GM21367 (cell line): ENCODE data around the gene SLC5A5.

Experiments
- ATAC-seq: cut with Tn5 transposase; IDR thresholded peaks from one replicate; pipeline ENCODE4 v1.9.1; 2021; ENCODE audit not compliant: unreplicated experiment

The SLC5A5 gene

DNA sequence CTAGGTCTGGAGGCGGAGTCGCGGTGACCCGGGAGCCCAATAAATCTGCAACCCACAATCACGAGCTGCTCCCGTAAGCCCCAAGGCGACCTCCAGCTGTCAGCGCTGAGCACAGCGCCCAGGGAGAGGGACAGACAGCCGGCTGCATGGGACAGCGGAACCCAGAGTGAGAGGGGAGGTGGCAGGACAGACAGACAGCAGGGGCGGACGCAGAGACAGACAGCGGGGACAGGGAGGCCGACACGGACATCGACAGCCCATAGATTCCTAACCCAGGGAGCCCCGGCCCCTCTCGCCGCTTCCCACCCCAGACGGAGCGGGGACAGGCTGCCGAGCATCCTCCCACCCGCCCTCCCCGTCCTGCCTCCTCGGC, at the start of gene SLC5A5:
Gene SLC5A5, plus strand, starts transcription at position 68 of the 373 bp plus-strand sequence. CDS start 375 bp downstream, outside the sequence.
- ATAC-seq: no peak

DNA sequence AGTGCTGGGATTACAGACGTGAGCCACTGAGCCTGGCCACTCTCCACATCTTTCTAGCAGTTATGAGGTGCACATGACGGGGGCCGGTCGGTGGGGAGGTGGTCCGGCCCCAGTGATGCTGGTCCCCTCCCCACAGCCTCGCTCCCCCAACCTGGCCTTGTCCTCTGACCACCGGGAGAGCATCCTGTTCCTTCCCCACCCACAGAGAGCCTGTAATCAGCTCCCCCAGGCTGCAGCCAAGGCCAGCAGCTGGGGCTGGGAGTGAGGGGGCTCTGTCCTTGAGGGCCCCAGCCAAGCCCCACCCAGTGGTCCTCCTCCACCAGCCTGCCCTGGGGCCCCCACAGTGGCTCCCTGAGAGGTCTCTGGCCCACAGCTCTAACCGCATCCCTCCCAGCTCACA, 47.4 kb upstream of the SLC5A5 start:
- ATAC-seq: no peak

DNA sequence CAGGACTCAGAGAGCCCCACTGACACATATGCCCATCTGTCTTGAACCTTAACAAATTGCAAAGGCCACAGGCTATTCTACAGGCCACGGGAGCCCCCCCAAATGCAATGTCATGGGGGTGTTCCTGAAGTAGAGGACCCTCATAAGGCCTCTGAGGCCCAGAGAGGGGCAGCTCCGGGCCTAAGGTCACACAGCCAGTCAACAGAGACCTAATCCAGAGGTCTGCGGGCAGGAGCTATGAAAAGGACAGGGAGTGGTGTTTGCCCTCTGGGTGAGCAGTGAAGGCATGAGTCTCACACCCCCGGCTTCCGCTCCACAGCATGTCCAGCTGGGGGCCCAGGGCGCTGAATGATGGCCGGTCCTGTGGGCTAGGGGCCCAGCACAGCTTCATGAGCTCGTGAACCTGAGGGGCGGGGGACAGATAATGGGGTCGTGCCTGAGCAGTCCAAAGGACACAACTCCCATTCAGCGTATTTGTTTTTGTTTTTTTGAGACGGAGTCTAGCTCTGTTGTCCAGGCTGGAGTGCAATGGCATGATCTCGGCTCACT, 45.2 kb upstream of the SLC5A5 start:
- no peak for ATAC-seq

DNA sequence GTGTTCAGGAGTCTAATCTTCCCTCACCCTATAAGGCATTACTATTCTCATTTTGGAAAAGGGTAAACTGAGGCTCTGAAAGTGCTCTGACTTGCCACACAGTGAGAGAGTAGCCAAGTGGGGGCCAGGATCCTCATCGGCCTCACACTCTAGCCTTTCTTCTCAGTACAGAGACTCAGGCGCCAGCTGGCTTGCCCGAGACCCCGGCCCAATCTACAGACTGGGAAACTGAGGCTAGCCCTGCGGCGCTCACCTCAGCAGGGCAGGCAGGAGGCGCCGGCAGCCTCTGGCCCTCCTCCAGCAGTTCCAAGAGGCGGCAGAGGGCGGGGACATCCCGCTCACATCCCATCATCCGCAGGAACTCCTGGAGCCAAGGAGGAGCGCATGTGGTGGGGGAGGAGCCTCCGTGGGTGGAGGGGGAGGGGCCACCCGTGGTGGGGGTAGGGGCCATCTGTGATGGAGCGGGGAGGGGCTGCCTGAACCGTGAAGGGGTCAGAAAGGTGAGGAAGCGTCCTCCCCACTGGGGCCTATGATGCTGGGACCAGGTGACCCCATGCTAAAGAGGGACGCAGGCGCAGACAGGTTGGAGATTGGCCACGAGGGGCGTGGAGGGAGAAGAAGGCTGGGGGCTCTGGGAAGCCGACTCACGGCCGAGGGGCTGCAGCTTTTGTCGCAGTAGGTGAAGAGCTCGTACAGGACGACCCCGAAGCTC, 41.7 kb upstream of the SLC5A5 start:
- no peak for ATAC-seq

DNA sequence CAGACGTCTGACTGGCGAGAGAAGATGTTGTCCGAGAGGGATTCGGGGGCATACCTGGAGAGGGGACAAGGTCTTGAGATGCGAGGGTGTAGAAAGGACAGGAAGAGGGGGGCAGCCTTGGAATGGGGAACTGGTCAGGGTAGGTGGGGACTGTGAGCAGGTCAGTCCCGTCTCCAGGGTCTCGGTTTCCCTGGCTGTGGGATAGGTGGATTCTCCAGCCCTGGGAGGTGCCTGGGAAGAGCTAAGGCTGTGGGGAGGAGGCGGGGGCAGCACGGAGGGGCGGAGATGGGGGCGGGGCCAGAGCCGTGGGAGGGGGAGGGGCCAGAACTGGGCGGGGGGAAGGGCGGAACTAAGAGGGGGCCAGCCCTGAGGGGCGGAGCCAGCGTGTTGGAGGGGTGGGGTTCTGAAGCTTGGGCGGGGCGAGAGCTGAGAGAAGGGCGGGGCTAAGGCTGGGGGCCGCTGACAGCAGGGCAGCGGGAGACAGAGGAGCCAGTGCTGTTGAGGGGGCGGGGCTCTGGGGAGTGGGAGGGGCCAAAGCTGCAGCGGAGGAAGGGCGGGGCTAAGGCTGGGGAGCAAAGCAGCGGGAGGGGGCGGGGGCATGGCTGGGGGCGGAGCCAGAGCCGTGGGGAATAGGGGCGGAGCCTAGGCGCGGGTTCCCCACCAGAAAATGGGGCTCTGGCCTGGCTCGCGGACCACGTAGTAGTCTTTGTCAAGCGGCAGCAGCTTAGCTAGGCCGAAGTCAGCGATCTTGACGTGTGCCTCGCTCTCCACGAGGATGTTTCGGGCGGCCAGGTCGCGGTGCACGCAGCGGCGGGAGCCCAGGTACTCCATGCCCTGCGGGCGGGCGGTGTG, 41.0 kb upstream of the SLC5A5 start:
- ATAC-seq: no peak

DNA sequence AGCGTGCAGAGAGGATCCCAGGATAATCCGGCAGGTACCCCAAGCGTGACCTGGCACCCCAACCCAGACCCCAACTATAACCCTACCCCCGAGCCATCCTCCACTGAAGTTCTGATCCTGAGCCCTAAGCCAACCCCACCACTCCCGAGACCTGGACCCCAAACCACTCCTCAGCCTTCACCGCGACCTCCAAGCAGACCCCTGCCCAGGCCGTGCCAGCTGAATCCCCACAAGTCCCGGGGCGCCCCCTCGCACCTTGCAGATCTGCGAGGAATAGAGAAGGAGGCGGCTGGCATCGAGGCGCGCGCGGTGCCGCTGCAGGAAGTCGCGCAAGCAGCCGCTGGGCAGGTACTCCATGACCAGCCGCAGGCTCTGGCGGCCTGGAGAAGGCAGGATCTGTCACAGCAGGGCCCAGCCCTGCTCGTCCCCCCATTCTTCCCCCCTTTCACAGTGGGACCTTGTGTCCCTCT, 40.3 kb upstream of the SLC5A5 start:
- ATAC-seq: no peak

DNA sequence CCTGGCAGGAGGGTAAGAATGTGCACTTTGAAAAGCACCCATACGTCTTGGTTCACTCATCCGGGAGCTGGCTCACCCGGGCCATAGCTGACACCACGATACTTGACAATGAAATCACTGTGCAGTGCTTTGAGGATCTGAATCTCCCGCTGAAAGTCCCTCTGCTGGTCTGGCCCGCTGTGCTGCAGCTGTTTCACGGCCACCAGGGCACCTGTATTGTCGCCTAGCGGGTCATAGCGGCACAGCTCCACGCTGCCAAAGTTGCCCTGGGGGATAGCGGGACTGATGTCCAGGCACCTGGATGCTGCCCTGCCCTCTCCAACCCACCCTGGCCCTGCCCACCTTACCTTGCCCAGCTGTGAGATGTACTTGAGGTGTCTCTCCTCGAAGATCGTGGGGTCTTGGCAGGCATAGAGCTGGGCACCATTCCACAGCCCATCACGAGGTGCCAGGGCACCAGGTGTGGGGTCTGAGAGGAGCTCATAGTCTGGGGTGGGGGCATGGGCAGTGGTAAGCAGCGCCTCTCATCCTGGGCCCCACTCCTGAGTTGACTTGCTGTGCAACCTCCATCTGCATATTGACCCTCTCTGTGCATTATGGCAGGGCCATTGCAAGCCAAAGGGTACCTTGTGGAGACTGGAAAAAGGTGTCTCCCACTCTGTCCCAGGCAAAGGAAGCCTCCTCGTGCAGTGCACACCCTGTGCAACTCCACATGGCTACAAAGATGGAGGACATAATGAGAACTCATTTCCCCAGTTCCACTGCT, 39.1 kb upstream of the SLC5A5 start:
- no peak for ATAC-seq

DNA sequence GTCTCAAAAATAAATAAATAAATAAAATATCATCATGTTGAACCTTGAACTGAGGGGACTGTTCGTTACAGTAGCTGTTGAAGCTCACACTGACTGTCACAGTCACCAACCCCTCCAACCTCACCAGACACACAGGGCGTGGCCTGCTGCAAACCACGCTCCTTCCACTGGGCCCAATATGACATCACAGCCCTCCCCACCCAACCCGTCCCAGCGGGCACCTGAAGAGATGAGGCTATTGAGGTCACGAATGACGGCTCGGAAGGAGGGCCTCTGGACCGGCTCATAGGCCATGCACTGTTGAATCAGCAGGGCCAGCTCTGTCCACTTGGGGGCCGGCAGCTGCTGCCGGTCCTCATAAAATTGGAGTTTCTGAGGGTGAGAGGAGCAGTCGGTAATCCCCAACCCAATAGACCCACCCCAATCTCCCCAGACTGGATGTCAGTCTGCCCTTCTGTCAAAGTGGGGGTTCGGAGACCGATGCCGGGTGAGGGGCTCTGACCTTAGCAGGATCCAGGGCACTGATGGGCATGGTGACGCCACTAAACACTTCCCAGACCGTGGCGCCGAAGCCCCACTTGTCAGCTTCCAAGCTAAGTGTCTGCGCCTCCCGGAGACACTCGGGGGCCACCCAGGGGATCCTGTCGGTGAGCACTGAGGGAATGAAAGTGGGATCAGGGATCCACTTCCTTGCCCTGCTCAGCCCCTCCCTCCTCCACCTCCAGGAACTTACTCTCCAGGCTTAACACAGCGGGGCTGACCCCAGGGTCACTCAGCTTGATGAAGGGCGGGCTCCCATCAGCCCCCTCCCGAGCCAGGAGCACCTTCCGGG, 37.2 kb upstream of the SLC5A5 start:
- no peak for ATAC-seq

DNA sequence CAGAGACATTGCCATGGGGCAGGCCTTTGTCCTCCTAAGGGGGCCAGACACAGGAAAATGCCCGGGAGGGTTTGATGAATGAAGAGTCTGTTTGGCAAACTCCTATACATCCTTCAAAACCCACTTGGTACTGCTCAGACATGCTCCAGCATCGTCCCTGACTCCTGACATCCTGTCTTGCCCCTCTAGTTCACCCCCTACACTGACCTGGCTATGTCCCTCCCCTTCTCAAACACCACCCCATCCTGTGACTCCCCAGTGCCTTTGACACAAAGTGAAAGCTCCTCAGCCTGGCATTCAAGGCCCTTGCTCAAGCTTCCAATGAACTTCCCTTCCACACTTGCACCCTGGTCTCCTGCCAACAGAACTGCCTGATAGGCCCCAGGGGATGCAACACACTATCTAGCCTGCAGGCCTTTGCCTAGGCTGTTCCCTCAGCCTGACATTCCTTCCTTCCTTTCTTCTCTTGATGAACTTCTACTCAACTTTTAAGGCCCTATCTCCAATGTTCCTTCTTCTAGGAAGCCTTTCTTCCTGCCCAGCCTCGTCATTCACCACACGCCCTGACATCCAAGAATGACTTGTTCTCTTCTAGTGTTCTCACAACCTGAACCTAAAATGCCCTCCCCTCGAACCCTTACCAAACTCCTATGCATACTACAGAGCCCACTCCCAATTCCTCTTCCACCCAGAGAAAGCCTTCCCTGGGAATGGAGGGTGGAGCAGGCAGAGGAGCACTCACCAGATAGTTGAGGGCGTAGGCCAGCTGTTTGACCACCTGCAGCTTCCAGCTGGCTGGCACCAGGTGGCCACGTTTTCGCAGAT, 36.4 kb upstream of the SLC5A5 start:
- no peak for ATAC-seq

DNA sequence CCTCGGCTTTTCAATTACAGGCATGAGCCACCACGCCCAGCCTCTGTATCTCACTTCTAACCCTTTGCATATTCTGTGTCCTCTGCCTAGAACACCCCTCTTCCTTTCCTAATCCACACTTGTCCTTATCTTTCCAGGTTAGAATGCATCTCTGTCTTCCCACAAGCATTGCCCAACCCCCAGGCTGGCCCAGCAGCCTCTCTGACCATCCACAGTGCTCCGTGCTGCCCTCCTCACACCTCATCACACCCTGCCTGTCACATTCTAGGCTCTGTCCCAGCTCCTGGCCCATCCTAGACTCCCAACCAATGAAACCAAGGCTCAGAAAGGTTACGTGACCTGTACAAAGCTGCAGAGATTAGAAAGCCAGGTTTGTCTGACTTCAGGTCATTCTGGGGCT, 35.2 kb upstream of the SLC5A5 start:
- ATAC-seq: no peak

DNA sequence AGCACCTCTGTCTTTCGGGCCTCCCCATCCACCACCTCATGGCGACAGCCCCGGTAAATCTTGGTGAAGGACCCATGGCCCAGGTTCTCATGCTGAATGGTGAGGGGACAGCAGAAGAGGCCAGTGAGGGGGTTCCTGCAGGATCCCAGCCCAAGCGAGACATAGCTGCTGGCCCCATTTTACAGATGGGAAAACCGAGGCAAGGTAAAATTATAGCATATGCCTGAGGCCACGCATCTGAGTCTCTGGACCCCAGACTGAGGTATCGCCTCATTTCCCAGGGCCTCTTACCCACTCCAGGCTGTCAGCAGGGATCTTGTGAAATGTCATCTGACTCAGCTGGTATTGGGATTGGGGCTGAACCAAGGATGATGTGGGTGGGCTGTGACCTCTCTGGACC, 33.8 kb upstream of the SLC5A5 start:
- ATAC-seq: no peak

DNA sequence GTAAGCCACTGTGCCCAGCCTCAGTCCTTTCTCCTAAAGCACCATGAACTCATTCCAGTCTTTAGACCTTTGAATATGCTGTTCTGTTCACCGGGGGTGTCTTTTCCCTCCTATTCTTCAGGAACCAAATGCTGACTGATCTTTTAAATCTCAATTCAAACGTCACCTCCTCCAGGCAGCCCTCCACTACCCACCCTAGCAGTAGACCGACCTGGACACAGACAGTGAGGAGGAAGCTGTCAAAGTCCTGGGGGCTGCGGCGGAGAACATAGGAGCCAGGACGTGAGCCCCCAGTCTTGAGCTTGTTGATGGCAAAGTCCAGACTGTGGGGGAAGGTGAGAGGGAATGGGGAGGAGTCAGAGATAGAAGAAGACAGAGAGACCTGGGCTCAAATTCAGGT, 31.7 kb upstream of the SLC5A5 start:
- ATAC-seq: no peak

DNA sequence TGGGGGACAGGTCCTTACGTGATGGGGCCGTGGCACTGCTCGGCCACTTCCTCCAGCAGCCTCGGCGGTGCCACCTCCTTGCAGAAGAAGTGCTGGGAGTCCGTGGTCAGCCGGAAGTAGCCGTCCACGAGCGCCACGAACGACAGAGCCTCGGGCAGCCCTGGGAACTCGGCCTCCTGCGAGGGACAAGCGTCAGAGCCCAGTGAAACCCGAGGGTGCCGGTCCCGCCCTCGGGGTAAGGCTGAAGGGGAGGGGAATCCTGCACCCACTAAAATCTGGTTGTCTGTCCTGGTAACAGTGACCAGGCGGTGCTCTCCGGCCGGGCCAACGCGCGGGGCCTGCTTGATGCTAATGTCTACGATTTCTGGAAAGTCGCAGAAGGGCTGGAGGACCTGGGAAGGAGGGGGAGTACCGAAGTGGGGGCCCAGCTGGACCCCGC, 30.4 kb upstream of the SLC5A5 start:
- no peak for ATAC-seq

DNA sequence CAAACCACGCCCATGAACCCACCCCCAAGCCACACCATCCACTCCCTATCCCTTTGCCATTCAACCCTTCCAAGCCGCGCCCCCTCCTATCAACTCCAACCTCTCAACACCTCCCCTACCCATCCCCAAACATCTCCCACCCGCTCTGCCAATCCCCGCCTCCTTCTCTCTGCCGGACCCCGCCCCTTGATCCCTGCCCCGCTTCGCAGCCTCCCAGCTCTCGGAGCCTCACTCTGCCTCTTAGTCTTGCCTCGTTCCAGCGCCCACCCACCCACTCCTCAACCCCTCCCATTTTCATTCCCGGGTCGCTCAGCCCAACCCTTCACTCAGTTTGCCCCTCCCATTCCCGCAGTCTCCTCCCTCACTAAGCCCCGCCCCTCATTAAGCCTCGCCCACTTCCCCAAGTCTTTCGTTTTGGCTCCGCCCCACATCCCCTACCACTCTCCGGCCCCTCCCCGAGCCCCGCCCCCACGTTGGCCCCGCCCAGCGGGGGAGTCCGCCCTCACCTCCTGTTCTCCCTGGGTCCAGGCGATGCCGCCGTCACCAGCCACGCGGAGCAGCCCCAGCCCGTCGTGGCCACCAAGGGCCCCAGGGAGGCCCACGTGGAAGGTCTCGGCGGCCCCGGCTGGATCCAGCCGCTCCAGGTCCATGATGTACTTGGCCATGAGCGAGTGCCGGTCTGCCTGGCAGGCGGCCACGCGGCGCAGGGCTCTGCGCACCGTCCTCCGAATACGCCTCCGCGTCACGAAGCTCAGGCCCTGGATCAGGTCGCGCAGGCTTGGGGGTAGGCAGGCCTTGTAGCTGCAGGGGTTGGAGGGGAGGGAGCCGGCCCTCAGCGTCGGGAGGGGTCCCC, 29.7 kb upstream of the SLC5A5 start:
- ATAC-seq: no peak

DNA sequence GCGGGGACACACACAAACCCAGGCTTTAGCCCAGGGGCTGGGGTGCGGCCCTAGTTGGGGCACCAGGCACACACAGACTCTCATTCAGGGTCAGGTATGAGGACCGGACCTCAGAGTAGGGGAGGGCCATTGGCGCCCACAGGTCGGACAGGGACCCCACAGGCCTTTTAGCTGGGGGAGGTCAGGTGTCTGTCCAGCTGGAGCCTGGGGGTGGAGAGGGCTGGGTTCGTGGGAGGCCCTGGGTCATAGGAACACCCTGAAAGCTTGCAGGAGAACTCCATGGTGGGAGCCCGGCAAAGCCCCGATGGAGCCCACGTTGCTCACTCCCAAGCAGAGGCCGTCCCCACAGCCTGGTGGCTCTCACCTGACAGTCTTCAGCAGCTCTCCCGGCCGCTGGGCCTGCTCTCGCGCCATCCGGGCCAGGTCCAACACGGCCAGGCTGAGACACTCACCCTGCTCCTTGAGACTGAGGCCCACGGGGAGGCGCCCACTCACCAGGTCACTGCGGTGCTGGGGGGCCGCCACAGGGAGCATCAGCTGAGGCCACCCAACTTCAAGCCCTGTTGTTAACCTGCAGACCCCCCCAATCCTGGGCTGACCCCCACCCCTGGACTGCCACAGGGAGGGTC, 29.0 kb upstream of the SLC5A5 start:
- ATAC-seq: no peak

DNA sequence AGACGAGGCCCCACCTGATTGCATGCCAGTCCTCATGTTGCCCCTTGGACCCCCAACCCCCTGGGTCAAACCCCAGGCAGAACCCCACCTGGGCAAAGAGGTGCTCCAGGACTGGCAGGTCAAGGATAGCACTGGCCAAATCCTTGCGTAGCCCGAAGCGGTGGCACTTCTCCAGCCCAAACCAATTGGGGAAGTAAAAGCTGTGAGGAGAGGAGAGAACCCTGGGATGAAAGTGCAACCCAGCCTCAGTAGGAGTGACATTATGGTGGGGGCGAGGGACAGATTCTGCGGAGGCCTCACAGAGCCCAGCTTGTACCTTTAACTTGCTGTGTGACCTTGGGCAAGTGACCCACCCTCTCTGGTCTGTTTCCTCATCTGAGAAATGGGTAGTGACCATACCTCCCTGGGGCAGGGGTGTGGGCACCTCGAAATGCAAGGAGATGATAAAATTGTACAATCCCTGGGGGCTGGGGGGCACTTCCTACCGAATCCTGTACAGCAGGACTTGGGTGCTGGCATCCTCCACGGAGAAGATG, 28.4 kb upstream of the SLC5A5 start:
- ATAC-seq: no peak

DNA sequence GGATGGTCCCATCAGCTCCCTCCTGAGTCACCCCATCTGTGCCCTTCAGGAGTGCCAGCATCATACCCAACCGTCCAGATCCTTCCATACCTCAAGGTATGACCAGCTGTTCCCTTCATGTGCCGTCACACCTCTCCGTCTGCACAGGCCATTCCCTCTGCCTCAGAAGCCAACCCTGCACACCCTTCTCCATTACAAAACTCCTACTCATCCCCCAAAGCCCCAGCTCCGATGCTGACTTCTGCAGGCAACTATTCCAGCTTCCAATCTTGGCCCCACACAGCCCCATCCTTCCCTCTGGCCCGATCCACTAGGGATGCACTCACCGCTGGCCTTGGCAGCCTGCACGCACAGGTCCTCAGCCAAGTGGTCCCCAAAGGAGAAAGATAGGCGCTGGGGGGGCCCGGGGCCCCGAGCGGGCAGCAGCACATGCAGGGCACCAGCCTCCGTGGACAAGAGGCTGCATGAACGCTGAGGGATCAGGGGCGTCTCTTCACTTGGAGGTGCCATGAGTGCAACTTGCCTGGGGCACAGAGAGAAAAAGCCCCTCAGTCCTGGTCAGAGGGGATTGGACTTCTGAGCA, 27.7 kb upstream of the SLC5A5 start:
- ATAC-seq: no peak
